Natural killer cell (primary cell): Measurements from ENCODE around the gene SLC2A14. TPM values are rescaled to one million over a fixed set of nuclear protein-coding genes. Genes with fewer than 3 reads are reported as not detected.
"Not testable (repeated sequence)": the region's sequence is repeated elsewhere in the genome, so short reads cannot be mapped to it uniquely, and the experiment has no call there.

Source experiments
- ATAC-seq, 3 donors: fragments of 150-1000 bp in 2 of 3; fragments of 200-7000 bp in 1 of 3; cut with Tn5 transposase; 1 replicate in 1 of 3; 2 replicates in 2 of 3; pipeline ENCODE4 v1.10.0; 2021; ENCODE audit warnings: mild to moderate bottlenecking in 2 of 3, moderate library complexity in 2 of 3
- DNase-seq, 2 donors: peaks; one replicate each; pipeline versions ENCODE4 v3.0.0 to v3.0.0-alpha.2; 2013 to 2021; ENCODE audit warnings: mixed read lengths in 1 of 2
- H3K27ac ChIP-seq: one replicate; pipeline ENCODE4 v1.5.1; 2013; ENCODE audit warnings: mild to moderate bottlenecking, low read length
- H3K27me3 ChIP-seq: one replicate; pipeline ENCODE4 v1.6.1; 2013; ENCODE audit warnings: low read length; ENCODE audit not compliant: control insufficient read depth, insufficient read depth
- H3K36me3 ChIP-seq: one replicate; pipeline ENCODE4 v1.6.1; 2013; ENCODE audit warnings: low read length; ENCODE audit not compliant: control insufficient read depth, insufficient read depth
- H3K4me1 ChIP-seq: one replicate; pipeline ENCODE4 v1.6.1; 2013; ENCODE audit warnings: low read length; ENCODE audit not compliant: control insufficient read depth, insufficient read depth
- H3K4me3 ChIP-seq: one replicate; pipeline ENCODE4 v1.5.1; 2013; ENCODE audit warnings: low read length
- H3K9me3 ChIP-seq: one replicate; pipeline ENCODE4 v1.6.1; 2013; ENCODE audit warnings: low read length; ENCODE audit not compliant: control insufficient read depth, insufficient read depth
- H3K27ac Mint-ChIP-seq, 2 donors: one replicate each; pipeline ENCODE4 v1.8.0; 2022; ENCODE audit warnings: mild to moderate bottlenecking in 2 of 2, mixed read lengths in 2 of 2, moderate library complexity in 1 of 2
- H3K27me3 Mint-ChIP-seq, 2 donors: one replicate each; pipeline ENCODE4 v1.8.0; 2022; ENCODE audit warnings: low read depth in 2 of 2, mixed read lengths in 2 of 2
- H3K36me3 Mint-ChIP-seq: one replicate; pipeline ENCODE4 v1.8.0; 2022; ENCODE audit warnings: mixed read lengths
- H3K4me1 Mint-ChIP-seq, 2 donors: one replicate each; pipeline ENCODE4 v1.8.0; 2022; ENCODE audit warnings: mixed read lengths in 2 of 2
- H3K4me3 Mint-ChIP-seq: one replicate; pipeline ENCODE4 v1.8.0; 2022; ENCODE audit warnings: mild to moderate bottlenecking, moderate library complexity, mixed read lengths
- H3K9me3 Mint-ChIP-seq, 2 donors: one replicate each; pipeline ENCODE4 v1.8.0; 2022; ENCODE audit warnings: mixed read lengths in 2 of 2
- CTCF ChIP-seq: fragments of 200-600 bp; IDR thresholded peaks from one replicate; pipeline ENCODE4 v1.8.0; 2022; ENCODE audit warnings: antibody characterized with exemption
- WGBS: methylation state at CpG from one replicate; pipeline ENCODE4 v1.1.7; 2013; ENCODE audit warnings: missing lambda C conversion rate; ENCODE audit not compliant: insufficient coverage; 5-methylcytosine and 5-hydroxymethylcytosine counted together
- intact Hi-C: fragments of 100-400 bp; cut with micrococcal nuclease; formaldehyde crosslinking; loops from one replicate; pipeline ENCODE4 v1.14.2; 2022
- total RNA-seq, 4 donors: library from RNA; stranded (reverse); fragments of 120-200 nt in 1 of 4; gene quantifications; one replicate each; pipeline versions ENCODE4 v1.2.3 to v1.2.4, GENCODE V29; 2013 to 2022

The SLC2A14 gene
- total RNA-seq, 3 donors from 2014 or later (not counting 1 experiment from before 2014, with no cell fraction given), result 0.12 to 7.9 (median 0.25) TPM

- no peaks in the 10 kb centered on the region for H3K9me3 Mint-ChIP-seq
- Histone ChIP-seq H3K9me3 (no peaks in the 10 kb centered on the region), H3K36me3 (peaks cover 52% of the 10 kb centered on the region), H3K4me1 (peaks cover 32% of the 10 kb centered on the region), H3K4me3 (no peak overlapping the region), H3K27ac (no peak overlapping the region), H3K27me3 (no peaks in the 10 kb centered on the region)
- intact Hi-C loops, result no loop called here
- H3K27ac Mint-ChIP-seq, result peak overlapping the region; percentile 54 to 77
- DNase-seq (no peak), ATAC-seq (no peak)
- H3K4me1 Mint-ChIP-seq, result peaks cover 41 to 58% of the 10 kb centered on the region in 2 donors
- H3K27me3 Mint-ChIP-seq, result no peaks in the 10 kb centered on the region
- 81% methylated on average over 1 of the region's 1 CpG for WGBS
- peak overlapping the region; percentile 76 for H3K4me3 Mint-ChIP-seq
- TF ChIP-seq CTCF, result no peak
- H3K36me3 Mint-ChIP-seq, result no peaks in the 10 kb centered on the region
Measured at GRCh38 chr12:7916936-7917335, 44.2 kb upstream of the SLC2A14 start.

GRCh38 chr12:7915661-7916403 is 43.1 kb upstream of the SLC2A14 start:
- DNase-seq (peak in 1 of 2 donors; percentile 50), ATAC-seq (peak; percentile 59 to 83 (median 66))
- no peak overlapping the region for H3K4me3 ChIP-seq
- Mint-ChIP-seq H3K27ac (peak overlapping the region; percentile 54 to 77), H3K4me1 (peaks cover 32 to 50% of the 10 kb centered on the region in 2 donors), H3K36me3 (no peaks in the 10 kb centered on the region), H3K9me3 (no peaks in the 10 kb centered on the region), H3K4me3 (peak overlapping the region; percentile 76), H3K27me3 (no peaks in the 10 kb centered on the region)
- peaks cover 32% of the 10 kb centered on the region for H3K4me1 ChIP-seq
- WGBS, result 46% methylated on average over 29 of the region's 38 CpGs
- TF ChIP-seq CTCF, result no peak
- intact Hi-C loops, result no loop called here
- peak overlapping the region; percentile 35 for H3K27ac ChIP-seq
- no peaks in the 10 kb centered on the region for H3K27me3 ChIP-seq
- H3K9me3 ChIP-seq, result no peaks in the 10 kb centered on the region
- peaks cover 41% of the 10 kb centered on the region for H3K36me3 ChIP-seq

GRCh38 chr12:7910106-7910505 is 37.4 kb upstream of the SLC2A14 start:
- ATAC-seq, H3K4me1 Mint-ChIP-seq, H3K4me3 Mint-ChIP-seq, H3K4me1 ChIP-seq, H3K9me3 Mint-ChIP-seq, H3K27ac Mint-ChIP-seq, H3K27ac ChIP-seq, H3K9me3 ChIP-seq, H3K27me3 Mint-ChIP-seq, H3K36me3 Mint-ChIP-seq, H3K27me3 ChIP-seq, H3K36me3 ChIP-seq, intact Hi-C loops, DNase-seq, H3K4me3 ChIP-seq: not testable (repeated sequence)
- 82% methylated on average over 7 of the region's 7 CpGs for WGBS

DNA sequence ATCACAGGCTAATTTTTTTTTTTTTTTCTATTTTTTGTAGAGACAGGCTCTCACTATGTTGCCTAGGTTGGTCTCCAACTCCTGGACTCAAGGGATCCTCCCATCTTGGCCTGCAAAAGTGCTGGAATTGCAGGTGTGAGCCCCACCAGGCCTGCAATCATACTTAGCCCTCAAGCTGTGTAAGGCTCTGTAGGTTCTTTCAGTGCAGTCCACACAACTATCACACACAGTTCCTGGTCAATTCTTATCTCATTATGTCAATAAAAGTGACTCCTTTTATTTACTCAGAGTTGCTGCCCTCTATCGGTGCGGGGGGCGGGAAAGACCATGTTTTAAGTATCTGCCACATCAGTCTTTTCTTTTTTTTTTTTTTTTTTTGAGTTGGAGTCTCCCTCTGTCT is 34.3 kb upstream of the SLC2A14 start:
- no peak for ATAC-seq
- no peak overlapping the region for H3K27ac Mint-ChIP-seq

GRCh38 chr12:7906303-7906702 is 33.6 kb upstream of the SLC2A14 start:
- H3K36me3 Mint-ChIP-seq, ATAC-seq, DNase-seq, H3K9me3 ChIP-seq, H3K4me1 Mint-ChIP-seq, H3K4me3 Mint-ChIP-seq, H3K27me3 Mint-ChIP-seq, H3K4me3 ChIP-seq, H3K27ac Mint-ChIP-seq, H3K9me3 Mint-ChIP-seq, H3K27me3 ChIP-seq, H3K27ac ChIP-seq, H3K36me3 ChIP-seq, intact Hi-C loops, H3K4me1 ChIP-seq: not testable (repeated sequence)
- WGBS, result 93% methylated on average over 4 of the region's 4 CpGs

More for the DNA sequence above, 34.3 kb upstream of the SLC2A14 start:
- no peaks in the 10 kb centered on the region for H3K9me3 Mint-ChIP-seq
- intact Hi-C loops, result no loop called here
- no peak overlapping the region for H3K4me3 ChIP-seq
- no peaks in the 10 kb centered on the region for H3K4me1 Mint-ChIP-seq
- H3K27me3 Mint-ChIP-seq, result no peaks in the 10 kb centered on the region
- H3K4me3 Mint-ChIP-seq, result no peak overlapping the region
- H3K27me3 ChIP-seq, result no peaks in the 10 kb centered on the region
- WGBS, result 22% methylated on average over 3 of the region's 3 CpGs
- no peaks in the 10 kb centered on the region for H3K36me3 Mint-ChIP-seq
- H3K4me1 ChIP-seq, result no peaks in the 10 kb centered on the region
- no peaks in the 10 kb centered on the region for H3K36me3 ChIP-seq
- no peak for TF ChIP-seq CTCF
- no peak overlapping the region for H3K27ac ChIP-seq
- no peaks in the 10 kb centered on the region for H3K9me3 ChIP-seq
- peak in 1 of 2 donors; percentile 55 for DNase-seq

- H3K27me3 ChIP-seq, H3K4me3 ChIP-seq, intact Hi-C loops, H3K4me3 Mint-ChIP-seq, ATAC-seq, H3K9me3 ChIP-seq, H3K27ac Mint-ChIP-seq, H3K36me3 ChIP-seq, H3K27me3 Mint-ChIP-seq, H3K4me1 Mint-ChIP-seq, DNase-seq, H3K9me3 Mint-ChIP-seq, H3K4me1 ChIP-seq, H3K36me3 Mint-ChIP-seq, H3K27ac ChIP-seq: not testable (repeated sequence)
- 89% methylated on average over 1 of the region's 5 CpGs for whole genome bisulfite sequencing
Measured at GRCh38 chr12:7905600-7906125, 32.9 kb upstream of the SLC2A14 start.
